ENCODE measurements around the gene ZCCHC9.
"Not testable (repeated sequence)": the region's sequence is repeated elsewhere in the genome, so short reads cannot be mapped to it uniquely, and the experiment has no call there.

The ZCCHC9 gene

DNA sequence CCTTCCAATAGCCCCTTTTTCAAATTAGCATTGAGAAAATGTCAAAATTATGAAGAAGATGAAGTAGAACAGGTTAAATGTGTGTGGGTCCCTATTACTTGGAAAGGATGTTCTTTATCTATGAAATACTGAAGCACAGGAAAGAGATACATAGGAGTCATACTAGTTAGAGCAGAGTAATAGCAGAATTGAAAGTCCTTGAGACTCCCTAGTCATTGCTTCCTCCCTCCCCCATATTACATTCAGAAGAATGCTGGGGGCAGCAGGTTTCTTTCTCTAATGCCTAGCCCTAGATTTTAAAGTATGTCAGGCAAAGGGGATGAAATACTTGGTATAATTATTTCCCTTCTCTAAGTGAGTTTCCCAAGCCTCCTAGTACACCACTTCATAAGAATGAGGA is 4.4 kb downstream of the ZCCHC9 start:
- DNase-seq (ENCODE audit: low read depth in 2 of 2) = no peak

DNA sequence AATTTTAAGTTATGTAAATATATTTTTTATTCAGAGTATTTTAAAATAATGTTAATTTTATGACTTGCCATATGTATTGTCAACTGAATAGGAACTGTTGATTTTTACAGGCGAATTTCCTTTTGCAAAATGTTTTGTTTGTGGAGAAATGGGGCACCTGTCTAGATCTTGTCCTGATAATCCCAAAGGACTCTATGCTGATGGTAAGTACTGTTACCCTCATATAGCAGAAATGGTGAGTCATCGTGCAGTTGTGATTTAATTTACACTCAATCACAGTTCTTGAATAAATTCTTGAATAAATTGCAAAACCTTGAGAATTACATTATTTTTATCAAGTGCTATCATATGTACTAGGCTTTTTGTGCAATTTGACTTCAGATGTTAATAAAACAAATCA is 7.4 kb downstream of the ZCCHC9 start:
- no peak for DNase-seq (ENCODE audit: low read depth in 2 of 2)

DNA sequence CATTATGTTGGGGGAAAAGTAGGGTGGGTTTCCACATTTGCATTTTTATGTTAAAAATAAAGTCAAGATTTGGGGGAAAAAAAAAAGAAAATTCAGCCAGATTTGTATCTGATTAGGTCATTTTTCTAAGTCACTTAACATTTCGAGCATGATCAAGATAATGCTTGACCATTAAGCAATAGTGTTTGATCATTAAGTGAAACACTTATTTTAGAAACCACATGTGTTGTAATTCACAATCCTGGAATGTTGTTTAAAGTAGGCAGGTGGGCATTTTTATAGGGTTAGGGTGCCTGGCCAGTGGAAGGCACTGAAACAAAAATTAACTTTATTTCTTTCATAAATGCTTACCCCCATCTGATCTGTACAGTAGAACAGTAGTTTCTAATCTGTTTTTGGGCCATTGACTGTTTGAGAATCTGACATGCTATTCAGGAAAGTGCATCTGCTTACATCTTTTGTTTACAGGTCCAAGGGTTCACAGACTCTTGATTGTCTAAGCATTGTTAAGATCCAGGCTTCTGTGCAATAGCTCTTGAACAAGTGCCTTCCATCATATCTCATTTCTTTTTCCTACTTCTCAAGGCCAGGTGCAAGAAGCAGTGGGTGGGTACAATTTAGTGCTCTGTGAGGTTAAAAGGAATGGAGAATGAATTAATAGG is 9.1 kb downstream of the ZCCHC9 start:
- DNase-seq (ENCODE audit: low read depth in 2 of 2) = no peak

DNA sequence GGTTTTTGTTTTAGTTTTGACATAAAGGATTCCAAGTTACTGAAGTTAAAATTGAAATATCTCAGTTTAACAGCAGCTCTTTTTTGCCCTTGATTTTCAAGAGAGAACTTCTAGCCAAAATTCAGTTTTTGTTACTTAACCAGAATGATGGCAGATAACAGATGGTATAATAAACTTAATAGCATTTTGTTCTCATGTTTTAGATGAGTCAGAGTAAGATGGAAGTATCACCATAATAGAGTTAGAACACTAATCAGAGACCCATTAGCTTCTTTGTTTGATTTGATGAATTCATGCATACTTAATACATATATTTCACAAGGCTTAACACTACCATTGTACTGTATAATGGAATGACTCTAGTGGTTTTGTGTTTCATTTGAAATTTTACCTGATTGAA is 11.9 kb downstream of the ZCCHC9 start:
- no peak for DNase-seq (ENCODE audit: low read depth in 2 of 2)

DNA sequence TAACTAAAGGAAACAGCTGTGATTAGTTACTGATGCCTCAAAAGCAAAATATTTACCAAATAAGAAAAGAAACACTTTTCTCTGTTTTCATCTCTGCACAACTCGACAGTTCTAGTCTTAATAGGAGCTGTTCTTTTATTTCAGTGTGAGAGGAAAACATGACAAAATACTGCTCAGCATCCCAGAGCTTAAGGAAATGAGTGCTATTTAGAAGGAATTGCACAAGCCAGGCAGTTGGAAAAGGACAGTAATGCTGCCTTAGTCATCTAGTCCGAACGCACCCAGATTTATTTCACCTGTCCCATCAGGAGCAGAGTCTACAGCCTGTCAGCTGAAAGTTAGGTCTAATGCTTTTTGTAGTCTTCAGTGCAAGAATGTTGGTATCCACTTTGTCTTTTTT is 12.3 kb downstream of the ZCCHC9 start:
- DNase-seq (ENCODE audit: low read depth in 2 of 2) = no peak

DNA sequence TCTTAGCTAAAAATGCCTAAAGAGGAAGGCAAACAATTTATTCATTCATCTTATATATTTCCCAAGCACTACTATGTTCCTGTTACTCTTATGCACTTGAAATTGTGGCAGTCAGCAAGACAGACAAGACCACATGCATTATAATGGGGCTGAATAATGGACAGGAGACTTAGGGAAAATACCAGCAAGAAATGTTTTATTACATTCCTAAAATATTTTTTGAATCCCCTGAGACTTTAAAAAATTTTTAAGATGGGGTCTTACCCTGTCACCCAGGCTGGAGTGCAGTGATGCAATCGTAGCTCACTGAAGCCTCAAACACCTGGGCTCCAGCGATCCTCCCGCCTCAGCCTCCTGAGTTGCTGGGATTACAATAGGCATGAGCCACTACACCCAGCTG is 13.2 kb downstream of the ZCCHC9 start:
- no peak for DNase-seq (ENCODE audit: low read depth in 2 of 2)

DNA sequence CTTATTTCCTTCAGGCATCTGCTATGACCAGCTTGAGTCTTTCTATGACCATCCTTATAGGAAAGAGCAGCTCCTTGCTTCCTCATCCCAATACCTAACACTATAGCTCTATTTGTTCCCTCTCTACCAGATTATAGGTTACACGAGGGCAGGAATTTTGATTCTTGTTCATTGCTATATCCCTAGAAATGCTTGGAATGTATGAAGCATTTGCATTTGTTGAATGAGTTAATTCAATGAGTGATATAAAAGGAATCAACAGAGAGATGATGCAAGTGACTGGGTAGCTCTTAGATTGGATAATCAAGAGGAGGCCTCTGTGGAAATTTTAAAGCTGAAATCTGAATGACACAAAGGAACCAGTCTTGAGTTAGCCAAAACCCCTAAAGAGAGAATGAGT is 13.9 kb downstream of the ZCCHC9 start:
- no peak for DNase-seq (ENCODE audit: low read depth in 2 of 2)

DNA sequence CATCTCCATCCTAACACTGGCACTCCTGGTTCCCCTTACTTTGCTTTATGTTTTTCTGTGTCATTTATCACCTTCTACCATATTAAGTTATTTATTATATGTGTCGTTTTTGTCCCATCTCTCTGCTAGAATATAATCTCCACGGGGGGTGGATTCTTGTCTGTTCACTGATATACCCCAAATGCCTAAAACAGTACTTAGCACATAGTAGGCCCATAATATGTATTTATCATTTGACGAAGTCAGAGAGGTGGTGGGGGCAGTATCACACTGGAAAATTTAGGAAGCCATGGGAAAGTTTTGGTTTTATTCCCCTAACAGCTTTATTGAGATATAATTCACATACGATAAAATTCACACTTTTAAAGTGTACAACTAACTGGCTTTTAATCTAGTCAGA is 14.4 kb downstream of the ZCCHC9 start:
- DNase-seq (ENCODE audit: low read depth in 2 of 2) = no peak

DNA sequence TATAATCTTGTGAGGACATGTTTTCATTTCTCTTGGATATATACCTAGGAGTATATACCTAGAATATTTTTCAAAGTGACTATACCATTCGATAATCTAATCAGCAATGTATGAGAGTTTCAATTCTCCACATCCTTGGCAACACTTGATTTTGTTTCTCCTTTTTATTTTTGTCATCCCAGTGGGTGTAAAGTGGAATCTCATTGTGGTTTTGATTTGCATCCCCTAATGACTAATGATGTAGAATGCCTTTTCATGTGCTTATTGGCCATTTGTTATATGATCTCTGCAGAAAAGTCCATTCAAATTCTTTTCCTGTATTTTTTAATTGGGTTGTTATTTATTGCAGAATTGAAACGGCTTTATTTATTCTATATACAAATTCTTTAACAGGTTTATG is 15.2 kb downstream of the ZCCHC9 start:
- DNase-seq (ENCODE audit: low read depth in 2 of 2) = no peak

DNA sequence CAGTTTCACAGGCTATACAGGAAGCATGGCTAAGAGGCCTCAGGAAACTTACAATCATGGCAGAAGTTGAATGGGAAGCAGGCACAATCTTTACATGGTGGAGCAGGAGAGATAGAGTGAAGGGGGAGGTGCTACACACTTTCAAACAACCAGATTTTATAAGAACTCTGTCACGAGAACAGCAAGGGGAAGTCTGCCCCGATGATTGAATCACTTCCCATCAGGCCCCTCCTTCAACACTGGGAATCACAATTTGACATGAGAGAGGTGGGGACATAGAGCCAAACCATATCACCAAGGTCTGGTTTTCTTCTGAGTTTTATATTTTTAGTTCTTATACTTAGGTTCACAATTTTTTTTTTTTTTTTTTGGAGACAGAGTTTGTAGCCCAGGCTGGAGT is 16.1 kb downstream of the ZCCHC9 start:
- DNase-seq (ENCODE audit: low read depth in 2 of 2) = no peak

DNA sequence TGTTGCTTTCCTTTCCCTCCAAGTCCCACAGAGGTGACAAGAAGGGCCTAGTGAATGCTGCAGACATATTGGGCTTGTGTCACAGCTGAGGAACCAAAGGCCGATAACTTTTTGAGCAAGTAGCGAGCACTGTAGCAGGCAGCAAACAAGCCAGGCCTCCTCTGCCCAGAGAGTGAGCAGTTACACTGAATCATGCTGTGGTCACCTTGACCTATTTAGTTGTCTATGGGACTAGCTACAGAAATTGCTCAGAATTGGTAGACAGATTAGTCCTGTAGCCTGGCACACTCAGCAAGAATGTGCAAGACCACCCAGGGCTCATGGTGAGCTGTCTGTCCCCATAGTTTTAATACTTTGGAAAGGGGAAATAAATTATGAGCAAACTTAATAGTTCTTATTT is 25.2 kb downstream of the ZCCHC9 start:
- DNase-seq (ENCODE audit: low read depth in 2 of 2) = no peak

DNA sequence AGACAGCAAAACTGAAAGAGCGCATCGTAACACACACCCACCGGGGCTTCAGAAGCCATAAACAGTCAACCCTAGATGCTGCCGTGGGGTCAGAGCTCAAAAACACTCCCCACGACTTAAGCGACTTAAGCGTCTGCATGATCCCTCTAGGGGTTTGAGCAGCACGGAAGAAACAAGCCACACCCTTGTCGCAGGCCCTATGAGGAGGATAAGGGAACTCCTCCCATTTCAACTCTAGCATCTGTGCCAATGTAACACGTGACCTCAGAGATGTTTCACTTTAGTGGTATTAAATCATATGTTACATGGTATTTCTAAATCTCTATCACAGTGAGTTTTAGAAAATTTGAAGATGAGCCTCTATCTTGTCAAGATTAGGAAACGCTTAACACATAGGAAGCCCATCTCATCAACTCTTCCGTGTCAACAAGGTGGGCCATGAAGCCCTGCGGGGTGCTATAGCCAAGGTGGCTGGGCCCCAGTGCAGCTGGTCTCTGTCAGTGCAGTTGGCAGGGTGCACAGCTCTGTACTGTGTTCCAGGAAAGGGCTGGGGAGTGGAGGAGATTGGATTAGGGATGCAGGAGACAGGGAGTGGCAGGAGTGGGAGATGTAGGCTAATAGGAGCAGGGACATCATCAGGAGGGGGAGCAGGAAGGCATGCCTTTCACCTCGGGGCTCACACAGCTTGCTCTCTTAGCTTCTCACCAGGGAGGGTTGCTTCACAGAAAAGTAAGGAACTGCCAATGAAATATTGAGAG is 33.1 kb downstream of the ZCCHC9 start:
- DNase-seq (ENCODE audit: low read depth in 2 of 2) = no peak

DNA sequence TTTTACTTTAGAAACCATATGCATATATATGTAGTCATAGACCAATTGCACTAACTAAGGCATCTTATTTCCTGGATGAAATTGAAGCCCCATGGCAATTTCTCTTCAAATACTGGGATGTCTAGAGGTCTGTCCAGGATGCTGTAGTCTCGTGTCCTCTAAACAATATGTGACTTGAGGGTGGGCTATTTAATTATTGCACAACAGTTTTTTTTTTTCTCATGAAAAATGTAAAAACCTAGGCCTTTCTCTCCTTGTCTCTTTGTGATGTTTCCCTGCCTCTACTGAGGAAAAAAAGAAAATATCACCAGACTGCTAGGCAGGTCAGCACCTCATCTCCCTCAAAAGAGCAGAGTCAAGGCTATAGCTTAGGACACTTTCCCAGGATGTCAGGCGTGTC is 34.6 kb downstream of the ZCCHC9 start:
- no peak for DNase-seq (ENCODE audit: low read depth in 2 of 2)

DNA sequence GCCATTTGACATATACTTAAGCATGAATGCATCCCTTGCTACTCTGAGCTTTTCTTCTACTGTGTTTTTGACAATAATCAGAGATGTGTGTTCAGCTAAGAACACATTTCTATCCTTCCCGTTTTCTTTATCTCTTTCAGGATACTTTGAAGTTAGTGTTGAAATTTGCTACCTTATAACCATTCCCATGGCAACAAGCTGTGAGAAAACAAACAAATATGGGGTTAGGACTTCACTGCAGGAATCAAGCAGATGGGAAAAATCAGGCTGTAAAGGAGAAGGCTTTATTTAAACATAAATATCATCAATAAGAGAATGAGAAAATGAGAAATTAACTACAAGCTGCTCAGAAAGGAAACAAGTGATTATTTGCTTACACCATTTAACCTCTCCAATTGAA is 35.2 kb downstream of the ZCCHC9 start:
- DNase-seq (ENCODE audit: low read depth in 2 of 2) = no peak

DNA sequence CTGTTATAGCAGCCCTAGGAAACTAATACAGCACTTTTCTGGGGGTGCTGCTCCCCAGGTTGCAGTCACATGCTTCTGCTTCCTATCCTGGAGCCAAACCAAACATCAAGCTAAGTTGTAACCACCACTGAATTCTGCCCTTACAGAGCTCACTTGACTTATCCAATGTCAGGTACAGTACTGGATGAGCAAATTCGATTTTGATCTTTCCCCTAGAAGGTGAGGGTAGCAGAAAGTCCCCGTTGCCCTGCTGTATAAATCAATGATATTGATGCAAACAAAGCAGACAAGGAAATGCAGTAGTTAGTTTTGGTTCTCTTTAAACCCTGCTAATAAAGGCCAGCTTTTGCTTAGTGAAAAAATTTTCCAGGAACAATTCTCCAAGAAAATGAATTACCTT is 36.4 kb downstream of the ZCCHC9 start:
- DNase-seq (ENCODE audit: low read depth in 2 of 2) = no peak

DNA sequence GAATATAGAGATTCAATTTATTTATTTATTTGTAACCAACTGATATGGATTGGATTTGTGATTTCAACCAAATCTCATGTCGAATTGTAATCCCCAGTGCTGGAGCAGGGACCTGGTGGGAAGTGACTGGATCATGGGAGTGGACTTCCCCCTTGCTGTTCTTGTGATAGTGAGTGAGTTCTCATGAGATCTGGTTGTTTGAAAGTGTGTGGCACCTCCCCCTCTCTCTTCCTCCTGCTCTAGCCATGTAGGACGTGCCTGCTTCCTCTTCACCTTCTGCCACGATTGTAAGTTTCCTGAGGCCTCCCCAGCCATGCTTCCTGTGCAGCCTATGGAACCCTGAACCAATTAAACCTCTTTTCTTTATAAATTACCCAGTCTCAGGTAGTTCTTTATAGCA is 36.8 kb downstream of the ZCCHC9 start:
- DNase-seq (ENCODE audit: low read depth in 2 of 2) = not testable (repeated sequence)

DNA sequence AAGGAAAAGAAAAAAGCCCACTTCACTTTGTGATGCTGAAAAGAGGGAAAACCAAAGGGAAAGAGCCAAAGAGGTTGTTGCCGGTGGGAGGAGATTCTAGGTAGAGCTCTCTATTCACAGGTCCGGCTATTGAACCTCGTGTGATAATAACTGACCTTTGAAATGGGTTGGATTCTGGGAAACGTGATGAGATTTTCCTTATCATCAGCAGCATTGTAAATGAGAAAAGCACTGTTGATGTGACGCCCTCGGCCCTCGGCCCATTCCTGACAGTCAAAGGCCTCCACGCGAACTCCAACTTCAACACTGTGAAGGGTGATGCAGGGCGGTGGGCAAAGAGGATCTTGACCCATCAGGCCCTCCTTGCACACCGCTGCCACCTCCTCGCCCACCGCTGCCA is 43.3 kb downstream of the ZCCHC9 start:
- DNase-seq (ENCODE audit: low read depth in 2 of 2) = no peak

DNA sequence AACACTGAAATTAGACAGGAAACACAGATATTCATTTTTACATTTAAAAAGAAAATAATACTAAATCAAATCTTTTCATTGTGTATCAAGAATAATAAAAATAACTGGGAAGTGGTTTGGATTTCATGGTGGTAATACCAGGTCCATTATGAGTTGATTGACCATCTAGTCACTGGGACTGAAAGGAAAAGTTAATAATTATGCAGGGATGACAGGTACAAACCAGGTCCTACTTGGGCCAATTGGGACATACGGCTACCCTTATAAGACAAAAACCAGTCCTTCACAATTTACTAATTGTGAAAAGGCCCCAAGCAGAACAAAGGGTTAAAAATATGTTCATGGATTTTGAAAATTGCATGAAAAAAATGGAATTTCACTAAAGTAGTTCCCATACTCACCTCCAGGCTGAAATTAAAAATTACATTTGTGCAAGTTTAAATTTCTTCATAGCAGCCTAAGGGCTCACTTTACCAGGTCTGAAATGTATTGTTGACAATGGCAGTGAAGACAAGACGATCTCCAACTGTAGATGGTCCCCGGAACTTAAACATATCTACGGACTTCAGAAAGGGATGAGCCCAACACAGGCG is 44.1 kb downstream of the ZCCHC9 start:
- DNase-seq (ENCODE audit: low read depth in 2 of 2) = no peak

DNA sequence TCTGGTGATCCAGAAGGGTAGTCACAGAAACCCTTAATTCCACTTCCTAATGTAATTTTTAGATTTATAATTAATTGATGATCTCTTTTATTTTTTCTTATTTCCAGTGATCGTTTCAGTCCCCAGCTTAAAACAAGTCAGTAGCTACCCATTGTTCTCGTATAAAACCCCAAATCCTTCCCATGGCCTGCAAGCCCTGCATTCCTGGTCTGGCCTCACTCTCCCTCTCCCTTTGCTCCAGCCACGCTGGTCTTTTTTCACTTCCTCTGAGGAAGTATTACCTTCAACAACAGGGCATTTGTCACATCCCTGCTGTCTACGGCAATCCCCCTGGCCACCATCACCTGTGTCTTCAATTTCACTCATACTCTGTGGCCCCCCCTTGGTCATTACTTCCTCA is 47.8 kb downstream of the ZCCHC9 start:
- DNase-seq (ENCODE audit: low read depth in 2 of 2) = no peak

DNA sequence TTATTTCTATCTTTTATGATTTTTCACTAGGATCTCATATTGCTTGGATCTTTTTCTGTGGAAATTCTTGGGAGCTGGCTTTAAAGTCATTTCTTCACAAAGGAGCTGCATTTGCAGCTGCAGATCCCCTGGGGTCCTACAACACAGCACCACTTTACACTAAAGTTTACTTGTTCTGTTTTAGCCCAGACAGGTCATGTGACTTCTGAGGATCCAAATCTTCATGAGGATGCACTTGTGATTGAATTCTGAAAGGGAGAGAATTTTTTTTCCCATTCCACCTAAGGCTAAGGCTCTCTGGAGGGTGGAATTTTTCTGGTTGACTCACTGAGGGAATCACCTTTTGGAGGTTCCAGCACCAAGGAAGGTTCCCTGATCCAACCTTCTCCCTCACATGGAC is 49.1 kb downstream of the ZCCHC9 start:
- DNase-seq (ENCODE audit: low read depth in 2 of 2) = no peak

DNA sequence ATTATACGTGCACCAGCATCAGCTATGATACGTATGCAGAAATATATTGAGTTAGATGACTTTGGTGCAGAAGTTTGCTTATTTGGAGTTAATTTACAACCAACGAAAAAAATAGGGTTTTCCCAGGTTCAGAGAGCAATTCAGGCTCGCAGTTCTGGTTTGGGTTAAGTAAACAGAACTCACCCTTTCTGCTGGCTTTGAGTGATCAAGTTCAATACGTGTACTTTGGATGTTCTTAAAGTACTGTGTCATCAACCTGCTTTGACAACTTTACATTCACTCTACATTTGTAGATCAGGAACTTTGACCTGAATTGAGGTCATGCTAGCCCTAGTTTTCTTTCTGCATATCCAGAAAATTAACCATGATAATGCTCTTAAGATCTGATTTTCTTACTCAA is 51.8 kb downstream of the ZCCHC9 start:
- no peak for DNase-seq (ENCODE audit: low read depth in 2 of 2)

DNA sequence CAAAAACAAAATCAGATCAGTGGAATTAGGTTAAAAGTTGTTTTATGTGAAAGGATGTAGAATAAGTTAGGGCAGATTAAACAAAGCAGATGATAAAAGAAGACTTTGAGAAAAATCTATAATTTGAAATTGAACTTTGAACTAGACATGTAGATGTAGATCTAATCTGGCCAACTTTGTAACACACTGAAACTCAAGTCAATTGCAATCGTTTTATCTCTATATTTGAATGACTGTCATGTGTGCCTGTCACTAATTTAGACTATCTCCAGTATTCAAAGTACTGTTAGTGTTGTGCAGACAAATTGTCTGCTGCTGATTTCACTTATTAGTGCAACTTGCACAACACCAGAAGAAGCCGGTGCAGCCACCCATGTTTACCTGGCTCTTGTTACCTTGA is 52.7 kb downstream of the ZCCHC9 start:
- DNase-seq (ENCODE audit: low read depth in 2 of 2) = no peak

Measured in stimulated activated CD4-positive, alpha-beta T cell treated with anti-CD3 and anti-CD28 coated beads, Interleukin-1b, Interleukin-23, amount 100 ng/mL, for 4 hours (primary cell).